Duodenal mucosa (tissue), 2 donors: Measurements from ENCODE around the gene DMD.

Experiments used
- H3K27ac ChIP-seq: one replicate; pipeline ENCODE4 v1.7.0; 2013; ENCODE audit warnings: low read depth, low read length
- H3K27me3 ChIP-seq, 2 donors: one replicate each; pipeline ENCODE4 v1.7.0; 2013; ENCODE audit warnings: low read length in 2 of 2, control low read depth in 1 of 2; ENCODE audit not compliant: insufficient read depth in 2 of 2, control insufficient read depth in 1 of 2
- H3K36me3 ChIP-seq, 2 donors: one replicate each; pipeline ENCODE4 v1.7.0; 2013; ENCODE audit warnings: low read length in 2 of 2, control low read depth in 1 of 2; ENCODE audit not compliant: insufficient read depth in 2 of 2, control insufficient read depth in 1 of 2
- H3K4me1 ChIP-seq, 2 donors: one replicate each; pipeline ENCODE4 v1.7.0; 2013; ENCODE audit warnings: low read length in 2 of 2, control low read depth in 1 of 2; ENCODE audit not compliant: insufficient read depth in 2 of 2, control insufficient read depth in 1 of 2
- H3K4me3 ChIP-seq, 2 donors: one replicate each; pipeline ENCODE4 v1.7.0; 2013; ENCODE audit warnings: low read length in 2 of 2, low read depth in 1 of 2
- H3K9ac ChIP-seq, 2 donors: one replicate each; pipeline ENCODE4 v1.7.0; 2013; ENCODE audit warnings: low read length in 2 of 2, low read depth in 1 of 2
- H3K9me3 ChIP-seq, 2 donors: one replicate each; pipeline ENCODE4 v1.7.0; 2013; ENCODE audit warnings: low read length in 2 of 2, control low read depth in 1 of 2; ENCODE audit not compliant: control insufficient read depth in 1 of 2

DMD gene

DNA sequence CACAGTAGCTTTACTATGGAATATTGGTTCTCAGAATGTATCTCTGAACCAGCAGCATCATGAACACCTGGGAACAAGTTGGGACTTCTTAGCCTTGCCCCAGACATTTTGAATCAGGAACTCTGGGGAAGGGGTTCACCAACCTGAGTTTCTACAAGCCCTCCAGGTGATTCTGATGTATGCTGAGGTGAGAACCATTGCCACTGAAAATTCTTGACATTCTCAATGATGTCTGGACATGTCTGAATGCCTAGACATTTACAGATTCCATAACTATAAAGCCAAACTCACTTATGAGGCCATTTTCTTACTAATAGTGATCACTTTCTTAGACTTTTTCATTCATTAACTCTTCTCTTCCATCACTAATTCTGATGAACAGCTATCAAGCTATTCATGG, 1750.1 kb downstream of the DMD start:
- Histone ChIP-seq H3K4me1 (no peaks in the 10 kb centered on the region), H3K27me3 (no peaks in the 10 kb centered on the region), H3K27ac (no peak overlapping the region), H3K9ac (no peak overlapping the region), H3K36me3 (no peaks in the 10 kb centered on the region), H3K9me3 (no peaks in the 10 kb centered on the region), H3K4me3 (no peak overlapping the region)

GRCh38 chrX:31459361-31459760, 1752.0 kb downstream of the DMD start:
- no peaks in the 10 kb centered on the region for H3K36me3 ChIP-seq

GRCh38 chrX:31449965-31450364, 1761.4 kb downstream of the DMD start:
- no peak overlapping the region for H3K4me3 ChIP-seq
- H3K36me3 ChIP-seq, result no peaks in the 10 kb centered on the region
- no peaks in the 10 kb centered on the region for H3K4me1 ChIP-seq
- no peak overlapping the region for H3K27ac ChIP-seq
- no peaks in the 10 kb centered on the region for H3K9me3 ChIP-seq
- H3K9ac ChIP-seq, result no peak overlapping the region
- no peaks in the 10 kb centered on the region for H3K27me3 ChIP-seq

More at GRCh38 chrX:31459361-31459760, 1752.0 kb downstream of the DMD start:
- H3K4me1 ChIP-seq, result no peaks in the 10 kb centered on the region
- H3K9me3 ChIP-seq, result no peaks in the 10 kb centered on the region
- H3K27me3 ChIP-seq, result no peaks in the 10 kb centered on the region
- no peak overlapping the region for H3K27ac ChIP-seq
- no peak overlapping the region for H3K4me3 ChIP-seq
- H3K9ac ChIP-seq, result no peak overlapping the region

DNA sequence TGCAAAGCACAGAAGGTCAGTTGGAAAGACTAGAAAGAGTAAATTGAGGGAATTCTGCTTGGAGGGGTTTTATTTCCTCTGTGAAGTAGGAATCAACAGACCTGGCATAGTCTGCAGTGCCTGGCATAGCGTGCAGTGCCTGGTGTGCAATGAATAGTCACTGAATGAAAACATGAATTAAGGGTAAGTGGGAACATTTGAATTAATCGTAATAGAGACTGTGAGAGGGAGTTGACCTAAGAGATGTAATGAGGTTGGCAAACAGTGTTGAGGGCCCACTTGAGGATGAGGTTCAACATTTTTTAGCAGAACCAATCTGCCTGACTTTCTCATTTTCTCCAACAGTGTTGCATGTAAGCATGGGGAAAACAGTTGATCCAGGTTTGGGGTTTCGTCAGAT, 1762.3 kb downstream of the DMD start:
- Histone ChIP-seq H3K36me3 (no peaks in the 10 kb centered on the region), H3K27ac (no peak overlapping the region), H3K9ac (no peak overlapping the region), H3K4me3 (no peak overlapping the region), H3K4me1 (no peaks in the 10 kb centered on the region), H3K27me3 (no peaks in the 10 kb centered on the region), H3K9me3 (no peaks in the 10 kb centered on the region)

- Histone ChIP-seq H3K36me3 (no peaks in the 10 kb centered on the region), H3K4me1 (no peaks in the 10 kb centered on the region), H3K27me3 (no peaks in the 10 kb centered on the region), H3K9me3 (no peaks in the 10 kb centered on the region), H3K27ac (no peak overlapping the region), H3K4me3 (no peak overlapping the region), H3K9ac (no peak overlapping the region)
Measured at GRCh38 chrX:31445542-31445941, 1765.8 kb downstream of the DMD start.

GRCh38 chrX:31443654-31444053, 1767.7 kb downstream of the DMD start:
- H3K27ac ChIP-seq, result no peak overlapping the region
- no peaks in the 10 kb centered on the region for H3K4me1 ChIP-seq
- H3K9me3 ChIP-seq, result no peaks in the 10 kb centered on the region
- no peak overlapping the region for H3K4me3 ChIP-seq
- no peaks in the 10 kb centered on the region for H3K36me3 ChIP-seq
- no peak overlapping the region for H3K9ac ChIP-seq
- H3K27me3 ChIP-seq, result no peaks in the 10 kb centered on the region

DNA sequence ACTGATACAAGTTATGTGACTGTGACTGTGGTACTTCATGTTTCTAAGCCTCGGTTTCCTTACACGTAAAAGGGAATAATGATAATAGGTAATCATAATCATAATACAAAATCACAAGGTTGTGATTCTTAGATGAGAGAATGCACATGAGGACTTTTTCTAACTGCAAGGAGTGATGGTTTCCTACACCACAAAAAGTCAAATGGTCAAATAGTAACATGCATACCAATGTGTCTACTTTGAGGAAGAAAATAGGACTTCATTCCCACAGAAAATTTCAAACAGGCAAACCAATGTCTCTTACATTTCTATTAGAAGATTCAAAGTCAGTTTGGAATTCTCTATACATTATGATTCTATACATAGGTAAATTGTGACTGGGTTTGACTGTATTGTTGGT, 1770.8 kb downstream of the DMD start:
- Histone ChIP-seq H3K27ac (no peak overlapping the region), H3K9me3 (no peaks in the 10 kb centered on the region), H3K4me3 (no peak overlapping the region), H3K4me1 (no peaks in the 10 kb centered on the region), H3K27me3 (no peaks in the 10 kb centered on the region), H3K36me3 (no peaks in the 10 kb centered on the region), H3K9ac (no peak overlapping the region)

DNA sequence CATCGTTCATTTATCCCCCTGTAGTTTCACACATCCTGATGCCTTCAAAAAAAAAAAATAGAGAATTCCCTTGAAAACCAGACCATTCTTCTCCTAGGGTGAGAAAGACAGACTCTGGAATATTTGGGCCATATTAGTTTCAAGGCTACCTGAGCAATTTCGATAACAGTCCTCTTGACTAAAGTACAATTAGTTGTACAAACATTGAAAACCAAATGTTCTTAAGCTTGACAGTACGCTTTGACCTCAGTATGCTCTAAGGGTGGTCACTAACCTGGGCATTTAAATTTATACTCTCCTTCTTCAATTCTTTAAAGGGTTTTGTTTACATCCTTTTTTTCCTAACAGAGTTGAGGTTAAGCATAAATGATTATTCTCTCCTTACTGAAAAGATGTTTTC, 1774.9 kb downstream of the DMD start:
- Histone ChIP-seq H3K36me3 (no peaks in the 10 kb centered on the region), H3K4me3 (no peak overlapping the region), H3K4me1 (no peaks in the 10 kb centered on the region), H3K27me3 (no peaks in the 10 kb centered on the region), H3K9me3 (no peaks in the 10 kb centered on the region), H3K27ac (no peak overlapping the region), H3K9ac (no peak overlapping the region)

- no peaks in the 10 kb centered on the region for H3K36me3 ChIP-seq
- no peaks in the 10 kb centered on the region for H3K9me3 ChIP-seq
- no peaks in the 10 kb centered on the region for H3K4me1 ChIP-seq
- H3K4me3 ChIP-seq, result no peak overlapping the region
- H3K27ac ChIP-seq, result no peak overlapping the region
- no peaks in the 10 kb centered on the region for H3K27me3 ChIP-seq
- H3K9ac ChIP-seq, result no peak overlapping the region
Measured at GRCh38 chrX:31435592-31435991, 1775.8 kb downstream of the DMD start.

GRCh38 chrX:31433856-31434255, 1777.5 kb downstream of the DMD start:
- Histone ChIP-seq H3K27ac (no peak overlapping the region), H3K4me3 (no peak overlapping the region), H3K4me1 (no peaks in the 10 kb centered on the region), H3K27me3 (no peaks in the 10 kb centered on the region), H3K9me3 (no peaks in the 10 kb centered on the region), H3K9ac (no peak overlapping the region), H3K36me3 (no peaks in the 10 kb centered on the region)

GRCh38 chrX:31429915-31430314, 1781.4 kb downstream of the DMD start:
- no peaks in the 10 kb centered on the region for H3K4me1 ChIP-seq
- no peak overlapping the region for H3K27ac ChIP-seq
- H3K9ac ChIP-seq, result no peak overlapping the region
- H3K27me3 ChIP-seq, result no peaks in the 10 kb centered on the region
- H3K36me3 ChIP-seq, result no peaks in the 10 kb centered on the region
- no peaks in the 10 kb centered on the region for H3K9me3 ChIP-seq
- H3K4me3 ChIP-seq, result no peak overlapping the region
